ENCODE measurements around the gene NSA2. TPM values are rescaled to one million over a fixed set of nuclear protein-coding genes. Genes with fewer than 3 reads are reported as not detected.
"Not testable (repeated sequence)": the region's sequence is repeated elsewhere in the genome, so short reads cannot be mapped to it uniquely, and the experiment has no call there.

The NSA2 gene
- total and polyA plus RNA-seq, 2 of the 13 experiments (the other 11 are each of a cell fraction or from before 2014, with no cell fraction given) = 33.0 to 101 TPM

GRCh38 chr5:74738406-74738805 is 28.6 kb upstream of the NSA2 start:
- no peaks in the 10 kb centered on the region for H3K4me1 ChIP-seq (ENCODE audit: insufficient read depth, low read length)
- H3K9me3 ChIP-seq (ENCODE audit: low read length) = no peaks in the 10 kb centered on the region
- ChIA-PET POLR2A (no interaction called here), CTCF (ENCODE audit: low intra/inter-chr PET ratio, low total read pairs) (no interaction called here)
- in situ Hi-C loops (cut with HindIII; ENCODE audit: extremely low pct_ligation_motif_present, low pct_unique_long_range_greater_than_20kb) = no loop called here
- no peak overlapping the region for H2AFZ ChIP-seq (ENCODE audit: low read length)
- DNase-seq (ENCODE audit: low spot score) = no peak
- no peak for ATAC-seq
- WGBS (ENCODE audit: low lambda C conversion rate) = 98% methylated on average over 4 of the region's 4 CpGs
- BruUV-seq (replicated peaks) = no TSS peak
- no peak overlapping the region for H3K4me3 ChIP-seq (replicated peaks in 1 of 3; ENCODE audit: insufficient read depth in 1 of 3, low read depth in 2 of 3, low read length in 3 of 3)
- H3K36me3 ChIP-seq (replicated peaks in 1 of 2; ENCODE audit: control insufficient read depth in 1 of 2, insufficient read depth in 2 of 2, low read length in 2 of 2) = peaks cover 5 to 56% of the 10 kb centered on the region in 2 experiments
- intact Hi-C loops (cut with micrococcal nuclease; ENCODE audit: unreplicated experiment) = no loop called here
- no peaks in the 10 kb centered on the region for H4K20me1 ChIP-seq (ENCODE audit: insufficient read depth, low read length)
- H3K79me2 ChIP-seq (ENCODE audit: insufficient read depth, low read length) = no peaks in the 10 kb centered on the region
- H3K27ac ChIP-seq (ENCODE audit: extremely low read length, insufficient read depth, low read length) = no peak overlapping the region
- H3K9ac ChIP-seq (ENCODE audit: insufficient read depth, low read depth, low read length) = no peak overlapping the region
- FAIRE-seq = no peak
- H3K27me3 ChIP-seq (ENCODE audit: control insufficient read depth in 1 of 2, insufficient read depth in 2 of 2, low read length in 2 of 2) = no peaks in the 10 kb centered on the region
- no peak for TF ChIP-seq IRF1 (CRISPR knock-in tag; IDR thresholded peaks at IDR 0.05; ENCODE audit: low read depth)
- no peak for TF ChIP-seq ZNF264 (CRISPR knock-in tag; IDR thresholded peaks at IDR 0.05)
- no peak for TF ChIP-seq EED (CRISPR knock-in tag; IDR thresholded peaks at IDR 0.05)
- TF ChIP-seq TMF1 (CRISPR knock-in tag; IDR thresholded peaks at IDR 0.05; ENCODE audit: low read depth) = no peak
- no peak for TF ChIP-seq MYC (CRISPR knock-in tag; IDR thresholded peaks at IDR 0.05; ENCODE audit: borderline replicate concordance)
- TF ChIP-seq ZNF776 (CRISPR knock-in tag; IDR thresholded peaks at IDR 0.05) = no peak
- no peak for TF ChIP-seq ZNF30 (CRISPR knock-in tag; IDR thresholded peaks at IDR 0.05)
- TF ChIP-seq ETV6 (CRISPR knock-in tag; conservative IDR thresholded peaks at IDR 0.05) = no peak
- TF ChIP-seq YEATS4 (CRISPR knock-in tag; IDR thresholded peaks at IDR 0.05; ENCODE audit: borderline replicate concordance) = no peak
- TF ChIP-seq ZNF766 (CRISPR knock-in tag; IDR thresholded peaks at IDR 0.05; ENCODE audit: borderline replicate concordance) = no peak
- no peak for TF ChIP-seq SIN3B (IDR thresholded peaks at IDR 0.05; ENCODE audit: low read length)
- no peak for TF ChIP-seq NR3C1 (CRISPR knock-in tag; IDR thresholded peaks at IDR 0.05)
- TF ChIP-seq ZUFSP (CRISPR knock-in tag; IDR thresholded peaks at IDR 0.05; ENCODE audit: borderline replicate concordance) = no peak
- no peak for TF ChIP-seq ZNF432 (CRISPR knock-in tag; IDR thresholded peaks at IDR 0.05; ENCODE audit: borderline replicate concordance)
- no peak for TF ChIP-seq ZNF362 (CRISPR knock-in tag; IDR thresholded peaks at IDR 0.05; ENCODE audit: borderline replicate concordance)
- no peak for TF ChIP-seq MNT (IDR thresholded peaks at IDR 0.05)
- no peak overlapping the region for H3K4me2 ChIP-seq (ENCODE audit: low read depth, low read length)

GRCh38 chr5:74748742-74749141 is 18.3 kb upstream of the NSA2 start:
- H3K9ac ChIP-seq (ENCODE audit: insufficient read depth, low read depth, low read length); in situ Hi-C loops (cut with HindIII; ENCODE audit: extremely low pct_ligation_motif_present, low pct_unique_long_range_greater_than_20kb); POLR2A ChIA-PET; CTCF ChIA-PET (ENCODE audit: low intra/inter-chr PET ratio, low total read pairs); FAIRE-seq; H3K27ac ChIP-seq (ENCODE audit: extremely low read length, insufficient read depth, low read length); H3K27me3 ChIP-seq (ENCODE audit: control insufficient read depth in 1 of 2, insufficient read depth in 2 of 2, low read length in 2 of 2); H2AFZ ChIP-seq (ENCODE audit: low read length); H3K4me2 ChIP-seq (ENCODE audit: low read depth, low read length); ATAC-seq; H3K4me3 ChIP-seq (replicated peaks in 1 of 3; ENCODE audit: insufficient read depth in 1 of 3, low read depth in 2 of 3, low read length in 3 of 3); DNase-seq (ENCODE audit: low spot score); H3K9me3 ChIP-seq (ENCODE audit: low read length); H3K79me2 ChIP-seq (ENCODE audit: insufficient read depth, low read length); BruUV-seq (replicated peaks); H4K20me1 ChIP-seq (ENCODE audit: insufficient read depth, low read length); H3K4me1 ChIP-seq (ENCODE audit: insufficient read depth, low read length); intact Hi-C loops (cut with micrococcal nuclease; ENCODE audit: unreplicated experiment): not testable (repeated sequence)
- 97% methylated on average over 4 of the region's 4 CpGs for whole genome bisulfite sequencing (ENCODE audit: low lambda C conversion rate)
- peaks cover 4 to 36% of the 10 kb centered on the region in 2 experiments for H3K36me3 ChIP-seq (replicated peaks in 1 of 2; ENCODE audit: control insufficient read depth in 1 of 2, insufficient read depth in 2 of 2, low read length in 2 of 2)
